ENCODE measurements around the gene NDUFS6. TPM values are rescaled to one million over a fixed set of nuclear protein-coding genes. Genes with fewer than 3 reads are reported as not detected.
A peak's percentile ranks its signal among the peaks of the same experiment; 100 is the strongest.

NDUFS6 gene
- total and polyA plus RNA-seq, 10 donors: 18.2 to 74.2 (median 29.2) TPM

DNA sequence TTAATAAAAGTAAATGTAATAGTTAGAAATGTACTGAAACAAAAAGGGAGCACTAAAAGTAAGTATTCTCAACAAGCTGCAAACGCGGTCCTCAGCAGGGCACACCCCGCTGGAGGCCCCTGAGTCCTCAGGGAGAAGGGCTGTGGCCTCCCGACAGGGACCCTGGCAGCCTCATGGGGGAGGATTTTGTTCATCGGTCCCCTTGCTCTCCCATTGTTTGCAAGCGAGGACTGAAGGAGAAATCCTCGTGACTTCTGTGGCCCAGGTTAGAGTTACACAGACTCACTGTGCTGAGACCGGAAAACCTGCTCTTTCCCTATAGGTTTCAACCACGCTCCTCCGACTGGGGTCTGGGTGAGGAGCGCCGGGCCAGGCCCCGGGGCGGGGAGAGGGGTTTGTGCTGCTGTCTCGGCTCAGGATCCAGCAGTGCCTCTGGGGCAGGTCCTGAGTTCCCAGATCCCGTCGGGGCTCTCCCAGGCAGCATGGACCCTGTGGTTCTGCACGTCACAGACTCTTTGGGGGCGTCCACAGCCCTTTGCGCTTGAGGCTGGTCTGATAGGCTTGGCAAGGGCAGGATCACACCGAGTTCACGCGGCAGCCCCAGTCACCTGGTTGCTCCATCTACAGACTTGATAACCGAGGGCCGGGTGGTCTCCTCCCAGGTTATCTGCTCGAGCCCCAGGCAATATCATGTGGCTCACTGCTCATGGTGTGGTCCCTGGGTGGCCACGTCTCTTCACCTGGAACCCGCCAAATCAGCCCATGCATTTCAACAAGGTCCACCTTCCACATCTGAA, 40.4 kb upstream of the NDUFS6 start:
- 81 to 84% (median 81%) methylated on average over 18 to 28 of the region's 28 CpGs for WGBS, 5 donors
- peaks cover 0 to 32% (median 6%) of the 10 kb centered on the region in 7 donors for H3K27me3 ChIP-seq (replicated peaks in 1 of 7)
- TF ChIP-seq, protein P1, sequence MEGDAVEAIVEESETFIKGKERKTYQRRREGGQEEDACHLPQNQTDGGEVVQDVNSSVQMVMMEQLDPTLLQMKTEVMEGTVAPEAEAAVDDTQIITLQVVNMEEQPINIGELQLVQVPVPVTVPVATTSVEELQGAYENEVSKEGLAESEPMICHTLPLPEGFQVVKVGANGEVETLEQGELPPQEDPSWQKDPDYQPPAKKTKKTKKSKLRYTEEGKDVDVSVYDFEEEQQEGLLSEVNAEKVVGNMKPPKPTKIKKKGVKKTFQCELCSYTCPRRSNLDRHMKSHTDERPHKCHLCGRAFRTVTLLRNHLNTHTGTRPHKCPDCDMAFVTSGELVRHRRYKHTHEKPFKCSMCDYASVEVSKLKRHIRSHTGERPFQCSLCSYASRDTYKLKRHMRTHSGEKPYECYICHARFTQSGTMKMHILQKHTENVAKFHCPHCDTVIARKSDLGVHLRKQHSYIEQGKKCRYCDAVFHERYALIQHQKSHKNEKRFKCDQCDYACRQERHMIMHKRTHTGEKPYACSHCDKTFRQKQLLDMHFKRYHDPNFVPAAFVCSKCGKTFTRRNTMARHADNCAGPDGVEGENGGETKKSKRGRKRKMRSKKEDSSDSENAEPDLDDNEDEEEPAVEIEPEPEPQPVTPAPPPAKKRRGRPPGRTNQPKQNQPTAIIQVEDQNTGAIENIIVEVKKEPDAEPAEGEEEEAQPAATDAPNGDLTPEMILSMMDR (IDR thresholded peaks at IDR 0.05 in 8 of 11, conservative IDR thresholded peaks at IDR 0.05 in 3 of 11): no peak
- no peak for TF ChIP-seq POLR2A (IDR thresholded peaks at IDR 0.05)
- no peak for TF ChIP-seq POLR2AphosphoS5 (IDR thresholded peaks at IDR 0.05)
- peaks cover 0 to 14% (median 6%) of the 10 kb centered on the region in 6 donors for H3K4me1 ChIP-seq
- H3K36me3 ChIP-seq: no peaks in the 10 kb centered on the region
- no peaks in the 10 kb centered on the region for H3K9me3 ChIP-seq
- intact Hi-C loops (cut with DNase I; ENCODE audit: low total_unique reads): no loop called here
- peak; percentile 54 for DNase-seq
- no peak overlapping the region for H3K4me3 ChIP-seq
- no peak overlapping the region for H3K27ac ChIP-seq

DNA sequence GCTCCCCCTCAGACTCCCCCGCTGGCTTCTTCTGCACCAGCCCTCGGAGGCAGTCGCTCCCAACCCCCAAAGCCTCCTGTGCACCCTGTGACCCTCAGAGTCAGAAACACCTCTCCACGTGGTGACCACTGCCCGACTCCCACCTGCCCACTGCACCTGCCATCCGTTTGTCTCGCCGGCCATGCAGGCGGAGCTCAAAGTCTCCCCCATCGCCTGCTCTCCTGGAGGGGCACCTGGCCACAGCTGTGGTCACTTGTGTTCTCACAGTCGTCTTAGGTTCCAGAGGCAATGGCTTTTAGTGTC, 39.8 kb upstream of the NDUFS6 start:
- peak; percentile 35 for DNase-seq
- TF ChIP-seq POLR2AphosphoS5 (IDR thresholded peaks at IDR 0.05) (no peak), POLR2A (IDR thresholded peaks at IDR 0.05) (no peak)
- TF ChIP-seq, protein P1 (IDR thresholded peaks at IDR 0.05 in 8 of 11, conservative IDR thresholded peaks at IDR 0.05 in 3 of 11): no peak
- Histone ChIP-seq H3K36me3 (no peaks in the 10 kb centered on the region), H3K9me3 (no peaks in the 10 kb centered on the region), H3K4me3 (no peak overlapping the region), H3K4me1 (peaks cover 0 to 14% (median 6%) of the 10 kb centered on the region in 6 donors), H3K27ac (no peak overlapping the region), H3K27me3 (replicated peaks in 1 of 7) (peaks cover 0 to 38% (median 6%) of the 10 kb centered on the region in 7 donors)
- WGBS, 5 donors: 79 to 88% (median 85%) methylated on average over 11 of the region's 11 CpGs
- intact Hi-C loops (cut with DNase I; ENCODE audit: low total_unique reads): no loop called here

DNA sequence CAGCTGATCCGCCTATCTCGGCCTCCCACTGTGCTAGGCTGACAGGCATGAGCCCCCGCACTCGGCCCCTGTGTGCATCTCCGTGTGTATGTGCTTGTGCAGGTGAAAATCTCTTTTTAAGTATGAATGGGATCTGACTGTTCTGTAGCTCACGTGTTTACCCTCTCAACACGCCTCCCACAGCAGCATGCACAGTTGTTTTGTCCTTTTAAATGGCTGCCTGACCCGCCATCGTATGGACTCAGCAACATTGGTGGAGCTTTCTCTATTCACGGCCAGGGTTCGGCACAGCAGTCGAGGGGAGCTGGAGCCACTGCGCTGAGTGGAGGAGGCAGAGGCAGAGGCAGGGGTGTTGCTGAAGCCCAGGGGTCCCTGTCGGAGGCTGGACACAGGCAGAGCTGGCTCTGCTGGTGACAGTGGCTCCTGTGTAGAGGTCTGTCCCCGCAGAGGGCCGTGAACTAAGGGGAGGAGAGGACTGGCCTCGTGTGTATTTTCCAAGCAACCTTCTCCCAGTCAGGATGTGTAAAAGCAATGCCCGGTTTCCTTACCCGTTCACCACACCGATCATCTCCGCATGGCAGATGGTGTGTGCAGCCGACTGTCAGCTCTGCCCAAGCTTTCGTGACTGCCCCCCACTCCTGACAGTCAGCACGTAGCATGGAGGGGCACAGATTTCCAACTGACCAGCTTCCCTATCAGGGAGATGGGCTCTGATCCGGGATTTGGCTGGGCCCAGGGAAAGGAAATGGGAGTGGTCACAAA, 38.9 kb upstream of the NDUFS6 start:
- intact Hi-C loops (cut with DNase I; ENCODE audit: low total_unique reads): no loop called here
- Histone ChIP-seq H3K27ac (peak overlapping the region in 4 of 8 donors; percentile 1 to 55 (median 40)), H3K4me1 (peaks cover 0 to 14% (median 6%) of the 10 kb centered on the region in 6 donors), H3K9me3 (no peaks in the 10 kb centered on the region), H3K27me3 (replicated peaks in 1 of 7) (peaks cover 0 to 44% (median 6%) of the 10 kb centered on the region in 7 donors), H3K4me3 (no peak overlapping the region), H3K36me3 (no peaks in the 10 kb centered on the region)
- TF ChIP-seq, protein P1 (IDR thresholded peaks at IDR 0.05 in 8 of 11, conservative IDR thresholded peaks at IDR 0.05 in 3 of 11): no peak
- TF ChIP-seq POLR2AphosphoS5 (IDR thresholded peaks at IDR 0.05) (peak in 1 of 3 donors; percentile 50), POLR2A (IDR thresholded peaks at IDR 0.05) (no peak)
- DNase-seq: peak; percentile 77
- WGBS, 5 donors: 72 to 85% (median 79%) methylated on average over 23 to 25 of the region's 25 CpGs
